Peyer's patch (tissue), 4 donors: ENCODE measurements around the gene ZBED1. TPM values are rescaled to one million over a fixed set of nuclear protein-coding genes. Genes with fewer than 3 reads are reported as not detected.

ENCODE experiments used
- DNase-seq, 3 donors: peaks; one replicate each; pipeline ENCODE4 v3.0.0-alpha.2; 2017 to 2019
- H3K27ac ChIP-seq, 4 donors: fragments of 200-600 bp; sonication (generic); one replicate each; pipeline ENCODE4 v1.5.1; 2016 to 2019
- H3K27me3 ChIP-seq, 2 donors: fragments of 200-600 bp; sonication (generic); one replicate each; pipeline ENCODE4 v1.5.1; 2019
- H3K36me3 ChIP-seq, 3 donors: fragments of 200-600 bp; sonication (generic); one replicate each; pipeline ENCODE4 v1.5.1; 2016 to 2019
- H3K4me1 ChIP-seq, 4 donors: fragments of 200-600 bp; sonication (generic); one replicate each; pipeline ENCODE4 v1.5.1; 2016 to 2019
- H3K4me3 ChIP-seq, 4 donors: fragments of 200-600 bp; sonication (generic); 1 replicate in 3 of 4; 2 replicates in 1 of 4; pipeline ENCODE4 v1.5.1; 2016 to 2019; ENCODE audit warnings: mild to moderate bottlenecking in 1 of 4
- H3K9me3 ChIP-seq, 4 donors: fragments of 200-600 bp; sonication (generic); one replicate each; pipeline ENCODE4 v1.5.1; 2016 to 2019; ENCODE audit warnings: mild to moderate bottlenecking in 1 of 4
- CTCF ChIP-seq, 6 experiments: fragments of 450-650 bp in 4 of 6; fragments of 200-600 bp in 2 of 6; sonication (generic) in 1 of 6; IDR thresholded peaks; one replicate each; pipeline ENCODE4 v1.5.1; 2017 to 2019; ENCODE audit warnings: antibody characterized with exemption in 6 of 6, mild to moderate bottlenecking in 3 of 6, moderate library complexity in 1 of 6
- POLR2A ChIP-seq, 2 donors: fragments of 450-650 bp; IDR thresholded peaks; one replicate each; pipeline ENCODE4 v1.5.1; 2017; ENCODE audit warnings: antibody characterized with exemption in 2 of 2, mild to moderate bottlenecking in 2 of 2, moderate library complexity in 2 of 2
- total RNA-seq, 4 donors: library from RNA; depleted of rRNA; stranded (reverse); fragments of >200 nt; gene quantifications; one replicate each; pipeline ENCODE4 v1.1.0, GENCODE V29; 2016

Gene ZBED1
- total RNA-seq, 4 donors from 2014 or later = 48.7 to 71.4 (median 59.8) TPM

GRCh38 chrX:2542826-2543521 lies 42.2 kb upstream of the ZBED1 start:
- no peak for TF ChIP-seq POLR2A (IDR thresholded peaks at IDR 0.05)
- TF ChIP-seq CTCF (IDR thresholded peaks at IDR 0.05) = no peak
- Histone ChIP-seq H3K36me3 (no peaks in the 10 kb centered on the region), H3K27ac (no peak overlapping the region), H3K27me3 (no peaks in the 10 kb centered on the region), H3K9me3 (no peaks in the 10 kb centered on the region), H3K4me3 (no peak overlapping the region), H3K4me1 (no peaks in the 10 kb centered on the region)
- DNase-seq = no peak

- H3K36me3 ChIP-seq = no peaks in the 10 kb centered on the region
- no peak for TF ChIP-seq CTCF (IDR thresholded peaks at IDR 0.05)
- no peak for DNase-seq
- H3K27me3 ChIP-seq = no peaks in the 10 kb centered on the region
- H3K4me1 ChIP-seq = no peaks in the 10 kb centered on the region
- H3K27ac ChIP-seq = no peak overlapping the region
- no peak overlapping the region for H3K4me3 ChIP-seq
- no peaks in the 10 kb centered on the region for H3K9me3 ChIP-seq
Measured at GRCh38 chrX:2541603-2542002, 40.8 kb upstream of the ZBED1 start.

- no peaks in the 10 kb centered on the region for H3K4me1 ChIP-seq
- TF ChIP-seq POLR2A (IDR thresholded peaks at IDR 0.05) (no peak), CTCF (IDR thresholded peaks at IDR 0.05) (no peak)
- H3K4me3 ChIP-seq = no peak overlapping the region
- no peaks in the 10 kb centered on the region for H3K9me3 ChIP-seq
- H3K27ac ChIP-seq = no peak overlapping the region
- no peak for DNase-seq
- no peaks in the 10 kb centered on the region for H3K27me3 ChIP-seq
- H3K36me3 ChIP-seq = no peaks in the 10 kb centered on the region
Measured at GRCh38 chrX:2540426-2540947, 39.7 kb upstream of the ZBED1 start.

GRCh38 chrX:2539586-2539985 lies 38.8 kb upstream of the ZBED1 start:
- Histone ChIP-seq H3K27ac (no peak overlapping the region), H3K36me3 (no peaks in the 10 kb centered on the region), H3K4me1 (no peaks in the 10 kb centered on the region), H3K27me3 (no peaks in the 10 kb centered on the region), H3K4me3 (no peak overlapping the region), H3K9me3 (no peaks in the 10 kb centered on the region)
- TF ChIP-seq CTCF (IDR thresholded peaks at IDR 0.05) = no peak
- TF ChIP-seq POLR2A (IDR thresholded peaks at IDR 0.05) = no peak
- DNase-seq = no peak

DNA sequence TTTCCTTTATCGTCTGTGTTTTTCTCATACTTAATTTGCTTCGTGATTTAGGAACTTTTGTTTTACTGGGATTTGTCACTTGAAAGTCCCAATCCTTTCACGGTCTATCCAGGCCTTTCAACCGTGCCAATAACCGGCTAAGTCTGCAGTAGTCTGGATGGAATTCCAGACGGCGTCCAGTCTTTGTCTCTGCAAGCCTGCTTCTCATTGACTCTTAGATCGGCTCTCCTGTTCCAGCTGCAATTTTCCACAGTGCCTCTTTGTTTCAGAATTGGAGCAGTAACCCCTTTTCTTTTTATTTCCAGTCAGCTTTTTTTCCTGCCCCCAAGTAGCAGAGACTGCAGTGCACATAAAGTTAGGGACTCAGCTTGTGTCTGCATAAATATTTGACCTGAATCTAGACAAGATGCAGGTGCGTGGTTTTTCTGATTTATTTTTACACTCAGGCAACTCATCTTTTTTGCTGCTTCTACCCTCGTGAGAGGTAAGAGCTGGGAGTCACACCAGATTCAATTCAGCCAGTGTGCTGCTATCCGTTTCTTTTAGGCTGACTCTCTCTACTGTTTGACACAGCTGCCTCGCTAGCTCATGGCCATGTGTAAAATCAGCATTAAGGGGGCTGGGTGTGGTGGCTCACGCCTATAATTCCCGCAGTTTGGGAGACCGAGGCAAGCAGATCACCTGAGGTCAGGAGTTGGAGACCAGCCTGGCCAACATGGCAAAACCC lies 37.4 kb upstream of the ZBED1 start:
- Histone ChIP-seq H3K9me3 (no peaks in the 10 kb centered on the region), H3K4me1 (no peaks in the 10 kb centered on the region)

More for the DNA sequence above, 37.4 kb upstream of the ZBED1 start:
- H3K36me3 ChIP-seq = no peaks in the 10 kb centered on the region
- DNase-seq = no peak
- TF ChIP-seq CTCF (IDR thresholded peaks at IDR 0.05) (no peak), POLR2A (IDR thresholded peaks at IDR 0.05) (no peak)
- no peak overlapping the region for H3K27ac ChIP-seq
- no peaks in the 10 kb centered on the region for H3K27me3 ChIP-seq
- no peak overlapping the region for H3K4me3 ChIP-seq
